Heart left ventricle (tissue), 16 donors: ENCODE results near the gene IL1A. TPM values are rescaled to one million over a fixed set of nuclear protein-coding genes. Genes with fewer than 3 reads are reported as not detected.

Source experiments
- ATAC-seq, 4 donors: fragments of 200-7000 bp; cut with Tn5 transposase; one replicate each; pipeline ENCODE4 v1.9.1; 2020 to 2022; ENCODE audit warnings: moderate library complexity in 4 of 4, mild to moderate bottlenecking in 3 of 4, moderate number of reproducible peaks in 1 of 4
- DNase-seq, 5 donors: peaks; one replicate each; pipeline ENCODE4 v3.0.0-alpha.2; 2020
- H3K27ac ChIP-seq, 12 donors: fragments of 200-600 bp; sonication (generic) in 4 of 12; one replicate each; pipeline versions ENCODE4 v1.5.0 to v1.8.0; 2016 to 2022; ENCODE audit warnings: mild to moderate bottlenecking in 2 of 12
- H3K27me3 ChIP-seq, 9 donors: fragments of 200-600 bp; sonication (generic) in 2 of 9; one replicate each; pipeline versions ENCODE4 v1.5.1 to v1.8.0; 2016 to 2022; ENCODE audit warnings: mild to moderate bottlenecking in 3 of 9
- H3K36me3 ChIP-seq, 9 donors: fragments of 200-600 bp; sonication (generic) in 2 of 9; one replicate each; pipeline versions ENCODE4 v1.5.0 to v1.8.0; 2018 to 2022; ENCODE audit warnings: mild to moderate bottlenecking in 2 of 9
- H3K4me1 ChIP-seq, 12 donors: fragments of 200-600 bp; sonication (generic) in 4 of 12; one replicate each; pipeline versions ENCODE4 v1.5.0 to v1.8.0; 2016 to 2022; ENCODE audit warnings: mild to moderate bottlenecking in 3 of 12
- H3K4me3 ChIP-seq, 12 donors: fragments of 200-600 bp; sonication (generic) in 4 of 12; one replicate each; pipeline versions ENCODE4 v1.5.0 to v1.8.0; 2017 to 2022; ENCODE audit warnings: mild to moderate bottlenecking in 9 of 12, moderate library complexity in 4 of 12
- H3K9me3 ChIP-seq, 12 donors: fragments of 200-600 bp; sonication (generic) in 4 of 12; one replicate each; pipeline versions ENCODE4 v1.5.0 to v1.8.0; 2016 to 2022; ENCODE audit warnings: mild to moderate bottlenecking in 1 of 12
- CTCF ChIP-seq, 12 donors: fragments of 200-600 bp; sonication (generic) in 4 of 12; IDR thresholded peaks; one replicate each; pipeline versions ENCODE4 v1.5.0 to v1.8.0; 2018 to 2022; ENCODE audit warnings: antibody characterized with exemption in 12 of 12, mild to moderate bottlenecking in 5 of 12
- POLR2A ChIP-seq, 2 donors: fragments of 450-650 bp; IDR thresholded peaks; one replicate each; pipeline ENCODE4 v1.6.1; 2017; ENCODE audit warnings: antibody characterized with exemption in 2 of 2, mild to moderate bottlenecking in 2 of 2, moderate library complexity in 2 of 2
- WGBS, 4 donors: extraction: QIAGEN DNeasy Blood & Tissue Kit in 2 of 4; methylation state at CpG; one replicate each; pipeline versions ENCODE4 v1.1.5 to v1.1.7; 2013 to 2018; 5-methylcytosine and 5-hydroxymethylcytosine counted together
- intact Hi-C, 10 donors: fragments of 100-400 bp; cut with DNase I; formaldehyde crosslinking; loops; one replicate each; pipeline versions ENCODE4 v1.11.1 to v1.14.2; 2022
- polyA plus RNA-seq, 2 donors: library from polyadenylated mRNA; stranded (reverse); fragments of 200-250 nt; gene quantifications; one replicate each; pipeline ENCODE4 v1.2.3, GENCODE V29; 2013
- total RNA-seq, 9 donors: library from RNA; depleted of rRNA in 2 of 9; stranded (reverse); fragments of >200 nt in 2 of 9; fragmentation: NEBNext Ultra II Directional in 3 of 9; extraction: Animal tissue kit (Norgen Biotek cat#: 25700) in 3 of 9; gene quantifications; one replicate each; pipeline versions ENCODE4 v1.1.0 to v1.2.4, GENCODE V29; 2016 to 2023
- donor health status: ischemic (EF 13 %, LVEDD 7.1; RV severe dilation, severe dysfunction).
- donor health status: healthy with polysubstance abuse.
- donor health status: DM: no; HTN: yes; CAD: no.
- donor health status: DM: no; HTN: no; CAD: no.
- donor health status: ischemic (EF 25% LVEDD 6.9; RV normal size, moderate dysfunction).
- donor health status: ischemic (EF 25% LVEDD 5.7; RV mildly dilated, moderate dysfunction).
- donor health status: healthy.
- donor health status: DM: yes; HTN: yes; CAD: no.
- donor health status: ischemic (EF 35%, LVEDD 5.7; RV mildly dilated, moderate dysfunction).
- donor health status: nonischemic (EF 11% LVEDD 7.7; RV severe dilation, severe dysfunction).
- donor health status: DM: yes; HTN: yes; CAD: no.
- donor health status: PGD.
- donor health status: ischemic (EF 29% LVEDD 5.4; RV normal size, mild dysfunction).
- donor health status: nonischemic (EF 23%, LVEDD 6.1; RV moderate dilation, normal function).

The IL1A gene
- total and polyA plus RNA-seq, 11 donors = 0.13 TPM; not detected in 10

GRCh38 chr2:112725545-112726457 lies 58.5 kb downstream of the IL1A start:
- ATAC-seq (no peak), DNase-seq (no peak)
- Histone ChIP-seq H3K4me3 (no peak overlapping the region), H3K4me1 (peaks cover 0 to 23% (median 1%) of the 10 kb centered on the region in 12 donors), H3K27me3 (peaks cover 0 to 16% (median 0%) of the 10 kb centered on the region in 9 donors), H3K9me3 (no peaks in the 10 kb centered on the region), H3K36me3 (no peaks in the 10 kb centered on the region), H3K27ac (no peak overlapping the region)
- intact Hi-C loops = loop anchor here (1.0 to 5.0 kb wide), 11 partner anchors 98 to 129 kb away; no protein-coding TSS in a partner anchor
- 87 to 91% (median 89%) methylated on average over 6 to 15 of the region's 15 CpGs for WGBS, 4 donors
- TF ChIP-seq CTCF (IDR thresholded peaks at IDR 0.05) (no peak), POLR2A (IDR thresholded peaks at IDR 0.05) (no peak)

GRCh38 chr2:112724591-112725525 lies 59.4 kb downstream of the IL1A start:
- Histone ChIP-seq H3K36me3 (no peaks in the 10 kb centered on the region), H3K27me3 (peaks cover 0 to 16% (median 0%) of the 10 kb centered on the region in 9 donors), H3K9me3 (no peaks in the 10 kb centered on the region), H3K4me1 (peaks cover 0 to 31% (median 1%) of the 10 kb centered on the region in 12 donors), H3K27ac (no peak overlapping the region), H3K4me3 (no peak overlapping the region)
- intact Hi-C loops = loop anchor here in 5 of 10 donors (2.0 to 5.0 kb wide), 5 partner anchors 98 to 128 kb away; no protein-coding TSS in a partner anchor
- DNase-seq (no peak), ATAC-seq (no peak)
- TF ChIP-seq POLR2A (IDR thresholded peaks at IDR 0.05) (no peak), CTCF (IDR thresholded peaks at IDR 0.05) (peak in 1 of 12 donors; percentile 17)
- WGBS, 4 donors = 84 to 89% (median 86%) methylated on average over 15 to 21 of the region's 21 CpGs

GRCh38 chr2:112723995-112724394 lies 60.3 kb downstream of the IL1A start:
- ATAC-seq (no peak), DNase-seq (no peak)
- H3K36me3 ChIP-seq = no peaks in the 10 kb centered on the region
- H3K4me3 ChIP-seq = no peak overlapping the region
- WGBS, 4 donors = 94 to 96% (median 96%) methylated on average over 3 to 8 of the region's 8 CpGs
- TF ChIP-seq POLR2A (IDR thresholded peaks at IDR 0.05) = no peak
- no peak for TF ChIP-seq CTCF (IDR thresholded peaks at IDR 0.05)
- intact Hi-C loops = loop anchor here in 3 of 10 donors (2.0 to 5.0 kb wide), 3 partner anchors 121 to 127 kb away; no protein-coding TSS in a partner anchor
- no peaks in the 10 kb centered on the region for H3K9me3 ChIP-seq
- H3K27me3 ChIP-seq = peaks cover 0 to 13% (median 0%) of the 10 kb centered on the region in 9 donors
- H3K27ac ChIP-seq = no peak overlapping the region
- H3K4me1 ChIP-seq = peaks cover 0 to 23% (median 1%) of the 10 kb centered on the region in 12 donors

Other genes starting within 250 kb of the IL1A start
- gene POLR1B, start 242.0 kb downstream of the IL1A start, total RNA-seq = 10 to 100 TPM in 5 of 9 donors, 1 to 10 TPM in 4; 6.0 to 15.5 (median 10.4) TPM
- gene POLR1B, start 242.0 kb downstream of the IL1A start, polyA plus RNA-seq = 1 to 10 TPM; 3.3 to 6.5 TPM
- 10 to 100 TPM; 18.6 to 26.2 (median 22.1) TPM for gene CHCHD5, start 199.9 kb downstream of the IL1A start, total RNA-seq
- gene CHCHD5, start 199.9 kb downstream of the IL1A start, polyA plus RNA-seq = 10 to 100 TPM; 23.6 to 32.2 TPM
- gene SLC20A1, start 138.6 kb downstream of the IL1A start, total RNA-seq = 10 to 100 TPM in 7 of 9 donors, 1 to 10 TPM in 2; 5.6 to 51.7 (median 12.0) TPM
- 10 to 100 TPM in 1 of 2 donors, 1 to 10 TPM in 1; 7.6 to 12.2 TPM for gene SLC20A1, start 138.6 kb downstream of the IL1A start, polyA plus RNA-seq
- under 1 TPM in 1 of 9 donors, not detected in 8; 0.16 TPM for gene NT5DC4, start 63.5 kb downstream of the IL1A start, total RNA-seq
- gene NT5DC4, start 63.5 kb downstream of the IL1A start, polyA plus RNA-seq = not detected
- 1 to 10 TPM in 1 of 9 donors, under 1 TPM in 5, not detected in 3; 0.10 to 4.5 (median 0.33) TPM for gene CKAP2L, start 19.9 kb downstream of the IL1A start, total RNA-seq
- gene CKAP2L, start 19.9 kb downstream of the IL1A start, polyA plus RNA-seq = under 1 TPM in 1 of 2 donors, not detected in 1; 0.06 TPM
- gene IL1B, start 52.3 kb upstream of the IL1A start, total RNA-seq = 10 to 100 TPM in 1 of 9 donors, 1 to 10 TPM in 3, under 1 TPM in 1, not detected in 4; 0.68 to 12.3 (median 3.9) TPM
- under 1 TPM; 0.27 to 0.49 TPM for gene IL1B, start 52.3 kb upstream of the IL1A start, polyA plus RNA-seq
- not detected for gene IL37, start 126.7 kb upstream of the IL1A start, total RNA-seq
- not detected for gene IL37, start 126.7 kb upstream of the IL1A start, polyA plus RNA-seq
- gene IL36G, start 193.5 kb upstream of the IL1A start, total RNA-seq = not detected
- gene IL36G, start 193.5 kb upstream of the IL1A start, polyA plus RNA-seq = not detected
- not detected for gene IL36A, start 221.0 kb upstream of the IL1A start, total RNA-seq
- not detected for gene IL36A, start 221.0 kb upstream of the IL1A start, polyA plus RNA-seq